Renal pelvis (tissue), 4 donors: ENCODE data around the gene TRIM14. TPM values are rescaled to one million over a fixed set of nuclear protein-coding genes. Genes with fewer than 3 reads are reported as not detected.
"Not testable (repeated sequence)": the region's sequence is repeated elsewhere in the genome, so short reads cannot be mapped to it uniquely, and the experiment has no call there.

Source experiments
- DNase-seq: peaks from one replicate; pipeline ENCODE4 v3.0.0-alpha.2; 2013
- polyA plus RNA-seq, 3 donors: library from polyadenylated mRNA; unstranded; fragments of 120-200 nt; gene quantifications; one replicate each; pipeline ENCODE4 v1.2.1, GENCODE V29; 2013; ENCODE audit not compliant: insufficient read length in 3 of 3

Gene TRIM14
- polyA plus RNA-seq, 3 donors: 5.2 to 7.2 (median 6.9) TPM

DNA sequence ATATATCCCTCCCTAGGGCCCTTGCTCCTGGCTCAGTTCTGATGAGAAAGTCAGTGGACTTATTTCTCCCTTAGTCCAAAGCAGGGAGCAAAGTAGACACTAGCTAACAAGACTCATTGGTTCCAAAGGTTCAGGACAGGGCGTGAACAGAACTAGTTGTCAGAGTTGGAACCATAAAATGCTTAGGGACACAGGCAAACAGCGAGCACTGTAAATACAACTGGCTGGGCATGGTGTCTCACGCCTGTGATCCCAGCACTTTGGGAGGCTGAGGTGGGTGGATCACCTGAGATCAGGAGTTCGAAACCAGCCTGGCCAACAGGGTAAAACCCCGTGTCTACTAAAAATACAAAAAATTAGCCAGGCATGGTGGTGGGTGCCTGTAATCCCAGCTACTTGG, 99.2 kb downstream of the TRIM14 start:
- DNase-seq: not testable (repeated sequence)

Other genes starting within 250 kb of the TRIM14 start
- 10 to 100 TPM; 19.0 to 21.7 (median 19.9) TPM for gene TRMO, start 196.7 kb downstream of the TRIM14 start, polyA plus RNA-seq
- gene HEMGN, start 181.1 kb downstream of the TRIM14 start, polyA plus RNA-seq: 1 to 10 TPM; 2.1 to 2.9 (median 2.4) TPM
- gene ANP32B, start 135.9 kb downstream of the TRIM14 start, polyA plus RNA-seq: 100 to 1,000 TPM; 217 to 273 (median 241) TPM
- gene NANS, start 62.5 kb downstream of the TRIM14 start, polyA plus RNA-seq: 10 to 100 TPM; 38.2 to 45.0 (median 41.7) TPM
- 1 to 10 TPM; 2.2 to 2.6 (median 2.5) TPM for gene CORO2A, start 73.4 kb upstream of the TRIM14 start, polyA plus RNA-seq
- gene TBC1D2, start 136.4 kb upstream of the TRIM14 start, polyA plus RNA-seq: 1 to 10 TPM; 3.9 to 4.1 (median 3.9) TPM